BLaER1 treated with 17β-estradiol and CSF1 and Interleukin-3, amounts not matched to agents 10 nM and 100 nM (cell line): ENCODE data around the gene RAET1G.
"Not testable (repeated sequence)": the region's sequence is repeated elsewhere in the genome, so short reads cannot be mapped to it uniquely, and the experiment has no call there.

ENCODE experiments used
- H3K27ac ChIP-seq, 11 experiments: shearing (Covaris generic); formaldehyde crosslinking; 2 replicates each; pipeline ENCODE4 v1.8.1; 2022
- H3K27me3 ChIP-seq, 11 experiments: shearing (Covaris generic); formaldehyde crosslinking; 2 replicates each; pipeline ENCODE4 v1.8.1; 2022
- H3K36me3 ChIP-seq, 11 experiments: shearing (Covaris generic); formaldehyde crosslinking; 2 replicates each; pipeline ENCODE4 v1.8.1; 2022
- H3K4me1 ChIP-seq, 10 experiments: shearing (Covaris generic); formaldehyde crosslinking; 2 replicates each; pipeline ENCODE4 v1.8.1; 2022
- H3K4me2 ChIP-seq, 11 experiments: shearing (Covaris generic); formaldehyde crosslinking; 2 replicates each; pipeline ENCODE4 v1.8.1; 2022
- H3K4me3 ChIP-seq, 10 experiments: shearing (Covaris generic); formaldehyde crosslinking; 2 replicates each; pipeline ENCODE4 v1.8.1; 2022
- H3K9ac ChIP-seq, 11 experiments: shearing (Covaris generic); formaldehyde crosslinking; 2 replicates each; pipeline ENCODE4 v1.8.1; 2022
- H3K9me3 ChIP-seq, 11 experiments: shearing (Covaris generic); formaldehyde crosslinking; replicated peaks in 1 of 11; 2 replicates each; pipeline ENCODE4 v1.8.1; 2022
- H4K20me1 ChIP-seq, 11 experiments: shearing (Covaris generic); formaldehyde crosslinking; 2 replicates each; pipeline ENCODE4 v1.8.1; 2022
- Cebpa-rat ChIP-seq, 11 experiments: shearing (Covaris generic); IDR thresholded peaks; 2 replicates each; pipeline ENCODE4 v1.8.1; 2022

Gene RAET1G

GRCh38 chr6:149919834-149920225 lies 3.1 kb downstream of the RAET1G start:
- H3K4me3 ChIP-seq = no peak overlapping the region
- peaks cover 42 to 52% (median 50%) of the 10 kb centered on the region in 11 experiments for H3K27me3 ChIP-seq

GRCh38 chr6:149919126-149919833 lies 3.6 kb downstream of the RAET1G start:
- not testable (repeated sequence) for H3K36me3 ChIP-seq, H3K9ac ChIP-seq, H3K4me2 ChIP-seq, H4K20me1 ChIP-seq, H3K27ac ChIP-seq, H3K4me3 ChIP-seq, H3K4me1 ChIP-seq
- Histone ChIP-seq H3K27me3 (peaks cover 36 to 46% (median 45%) of the 10 kb centered on the region in 11 experiments), H3K9me3 (peaks cover 14 to 25% (median 19%) of the 10 kb centered on the region in 11 experiments)

More at GRCh38 chr6:149919834-149920225, 3.1 kb downstream of the RAET1G start:
- Histone ChIP-seq H3K27ac (no peak overlapping the region), H3K4me1 (peaks cover 0 to 5% (median 0%) of the 10 kb centered on the region in 10 experiments; a peak in 1 of 20 replicates), H3K9me3 (peaks cover 14 to 28% (median 21%) of the 10 kb centered on the region in 11 experiments), H3K36me3 (no peaks in the 10 kb centered on the region), H3K4me2 (no peak overlapping the region), H4K20me1 (peaks cover 0 to 6% (median 0%) of the 10 kb centered on the region in 11 experiments; a peak in 2 of 22 replicates), H3K9ac (no peak overlapping the region)
- TF ChIP-seq Cebpa-rat (IDR thresholded peaks at IDR 0.05) = no peak

- H3K4me3 ChIP-seq = no peak overlapping the region
- H3K9me3 ChIP-seq = peaks cover 7 to 15% (median 10%) of the 10 kb centered on the region in 11 experiments
- H3K4me2 ChIP-seq = no peak overlapping the region
- peaks cover 0 to 5% (median 0%) of the 10 kb centered on the region in 10 experiments; a peak in 1 of 20 replicates for H3K4me1 ChIP-seq
- peaks cover 26 to 37% (median 35%) of the 10 kb centered on the region in 11 experiments for H3K27me3 ChIP-seq
- H3K27ac ChIP-seq = no peak overlapping the region
- H3K36me3 ChIP-seq = no peaks in the 10 kb centered on the region
- H4K20me1 ChIP-seq = no peaks in the 10 kb centered on the region; a peak in 2 of 22 replicates
- TF ChIP-seq Cebpa-rat (IDR thresholded peaks at IDR 0.05) = no peak
- no peak overlapping the region for H3K9ac ChIP-seq
These were observed 4.6 kb downstream of the RAET1G start for GRCh38 chr6:149918151-149918905.

- H3K9me3 ChIP-seq = peaks cover under 1 to 9% (median 4%) of the 10 kb centered on the region in 11 experiments; a peak in 19 of 22 replicates
- no peak overlapping the region for H3K9ac ChIP-seq
- TF ChIP-seq Cebpa-rat (IDR thresholded peaks at IDR 0.05) = no peak
- H3K4me1 ChIP-seq = peaks cover 0 to 1% (median 0%) of the 10 kb centered on the region in 10 experiments; a peak in 1 of 20 replicates
- H3K4me3 ChIP-seq = no peak overlapping the region
- H3K27me3 ChIP-seq = peaks cover 20 to 30% (median 29%) of the 10 kb centered on the region in 11 experiments
- H3K27ac ChIP-seq = no peak overlapping the region
- no peaks in the 10 kb centered on the region; a peak in 2 of 22 replicates for H4K20me1 ChIP-seq
- H3K4me2 ChIP-seq = no peak overlapping the region
- no peaks in the 10 kb centered on the region for H3K36me3 ChIP-seq
These were observed 5.2 kb downstream of the RAET1G start for GRCh38 chr6:149917679-149918078.

GRCh38 chr6:149915970-149916865 lies 6.7 kb downstream of the RAET1G start:
- no peaks in the 10 kb centered on the region for H3K4me1 ChIP-seq
- H3K4me2 ChIP-seq = no peak overlapping the region
- no peak for TF ChIP-seq Cebpa-rat (IDR thresholded peaks at IDR 0.05)
- H4K20me1 ChIP-seq = no peaks in the 10 kb centered on the region; a peak in 2 of 22 replicates
- no peaks in the 10 kb centered on the region for H3K36me3 ChIP-seq
- H3K4me3 ChIP-seq = no peak overlapping the region
- no peak overlapping the region for H3K9ac ChIP-seq
- H3K27me3 ChIP-seq = peaks cover 5 to 16% (median 14%) of the 10 kb centered on the region in 11 experiments
- no peak overlapping the region for H3K27ac ChIP-seq
- H3K9me3 ChIP-seq = no peaks in the 10 kb centered on the region

- no peaks in the 10 kb centered on the region; a peak in 1 of 22 replicates for H4K20me1 ChIP-seq
- peaks cover 0 to 4% (median 0%) of the 10 kb centered on the region in 11 experiments; a peak in 2 of 22 replicates for H3K36me3 ChIP-seq
- no peak for TF ChIP-seq Cebpa-rat (IDR thresholded peaks at IDR 0.05)
- H3K4me1 ChIP-seq = no peaks in the 10 kb centered on the region
- H3K27ac ChIP-seq = no peak overlapping the region
- no peak overlapping the region for H3K9ac ChIP-seq
- no peak overlapping the region for H3K4me2 ChIP-seq
- peaks cover 13 to 21% (median 17%) of the 10 kb centered on the region in 11 experiments for H3K9me3 ChIP-seq
- H3K4me3 ChIP-seq = no peak overlapping the region
- no peaks in the 10 kb centered on the region for H3K27me3 ChIP-seq
These were observed 9.2 kb downstream of the RAET1G start for GRCh38 chr6:149913540-149914240.

GRCh38 chr6:149913085-149913484 lies 9.8 kb downstream of the RAET1G start:
- Histone ChIP-seq H3K27me3 (no peaks in the 10 kb centered on the region), H3K9me3 (peaks cover 19 to 27% (median 23%) of the 10 kb centered on the region in 11 experiments), H3K4me2 (no peak overlapping the region), H3K27ac (no peak overlapping the region), H3K4me1 (no peaks in the 10 kb centered on the region), H4K20me1 (no peaks in the 10 kb centered on the region; a peak in 1 of 22 replicates), H3K36me3 (peaks cover 0 to 7% (median 0%) of the 10 kb centered on the region in 11 experiments; a peak in 3 of 22 replicates), H3K4me3 (no peak overlapping the region), H3K9ac (no peak overlapping the region)
- no peak for TF ChIP-seq Cebpa-rat (IDR thresholded peaks at IDR 0.05)

GRCh38 chr6:149912680-149913079 lies 10.2 kb downstream of the RAET1G start:
- H3K4me1 ChIP-seq, H3K4me3 ChIP-seq, H3K36me3 ChIP-seq, H3K27ac ChIP-seq, H3K9ac ChIP-seq, H3K4me2 ChIP-seq, H3K27me3 ChIP-seq, H4K20me1 ChIP-seq: not testable (repeated sequence)
- peaks cover 23 to 31% (median 27%) of the 10 kb centered on the region in 11 experiments for H3K9me3 ChIP-seq
